Caco-2 (cell line): Measurements from ENCODE around the gene SCN2B. TPM values are rescaled to one million over a fixed set of nuclear protein-coding genes. Genes with fewer than 3 reads are reported as not detected.

Experiments used
- BruUV-seq: library from RNA; stranded (reverse); fragments of 400-500 nt; replicated peaks from 2 replicates; lab custom pipeline; 2021; lab: Mats Ljungman, UMichigan
- CTCF ChIA-PET: fragments of 300-600 bp; sonication (Branson Sonifier 250); formaldehyde crosslinking; loops from one replicate; lab custom pipeline; 2022; ENCODE audit warnings: antibody characterized with exemption; lab: Charles Lee
- POLR2A ChIA-PET: fragments of 300-600 bp; sonication (Branson Sonifier 250); formaldehyde crosslinking; loops from one replicate; lab custom pipeline; 2022; ENCODE audit warnings: antibody characterized with exemption; lab: Charles Lee
- DNase-seq, 2 experiments: peaks; one replicate each; pipeline versions ENCODE4 v3.0.0 to v3.0.0-alpha.2; 2020 to 2022
- H3K27me3 ChIP-seq: replicated peaks from 2 replicates; pipeline ENCODE4 v1.6.0; 2011; ENCODE audit warnings: low read length; ENCODE audit not compliant: control insufficient read depth, insufficient read depth
- H3K36me3 ChIP-seq: 2 replicates; pipeline ENCODE4 v1.5.1; 2011; ENCODE audit warnings: low read length; ENCODE audit not compliant: control insufficient read depth, insufficient read depth
- H3K4me1 ChIP-seq: fragments of 250-450 bp; sonication (Bioruptor Pico); 2 replicates; pipeline ENCODE4 v1.5.1; 2020; ENCODE audit warnings: mild to moderate bottlenecking
- H3K4me3 ChIP-seq: 2 replicates; pipeline ENCODE4 v1.5.1; 2011; ENCODE audit warnings: low read depth, mild to moderate bottlenecking, control low read depth, low read length
- H3K9me3 ChIP-seq: fragments of 250-450 bp; sonication (Bioruptor Pico); 2 replicates; pipeline ENCODE4 v1.5.1; 2020; ENCODE audit warnings: mild to moderate bottlenecking, moderate library complexity
- H3K27ac Mint-ChIP-seq: one replicate; pipeline ENCODE4 v1.8.0; 2022; ENCODE audit warnings: mixed read lengths; ENCODE audit not compliant: unreplicated experiment
- H3K27me3 Mint-ChIP-seq: one replicate; pipeline ENCODE4 v1.8.0; 2022; ENCODE audit warnings: mixed read lengths; ENCODE audit not compliant: insufficient read depth, unreplicated experiment
- H3K36me3 Mint-ChIP-seq: one replicate; pipeline ENCODE4 v1.8.0; 2022; ENCODE audit warnings: mild to moderate bottlenecking, mixed read lengths; ENCODE audit not compliant: insufficient read depth, unreplicated experiment
- H3K4me1 Mint-ChIP-seq: one replicate; pipeline ENCODE4 v1.8.0; 2022; ENCODE audit warnings: low read depth, mixed read lengths; ENCODE audit not compliant: unreplicated experiment
- H3K4me3 Mint-ChIP-seq: one replicate; pipeline ENCODE4 v1.8.0; 2022; ENCODE audit warnings: mild to moderate bottlenecking, moderate library complexity, mixed read lengths; ENCODE audit not compliant: unreplicated experiment
- H3K9me3 Mint-ChIP-seq: one replicate; pipeline ENCODE4 v1.8.0; 2022; ENCODE audit warnings: mixed read lengths; ENCODE audit not compliant: unreplicated experiment
- intact Hi-C: fragments of 100-400 bp; cut with micrococcal nuclease; formaldehyde crosslinking; loops from one replicate; pipeline ENCODE4 v1.10.0; 2022; ENCODE audit not compliant: unreplicated experiment
- total RNA-seq: library from RNA; stranded (reverse); gene quantifications from 2 replicates; pipeline ENCODE4 v1.2.3, GENCODE V29; 2022
- TF ChIP-seq, protein P1 (sequence below), 2 experiments: fragments of 200-600 bp in 1 of 2; IDR thresholded peaks; 1 replicate in 1 of 2; 2 replicates in 1 of 2; pipeline versions ENCODE4 v1.5.1 to v1.8.0; 2011 to 2022; ENCODE audit warnings: antibody characterized with exemption in 1 of 2, control low read depth in 1 of 2, inconsistent platforms in 1 of 2, low read depth in 1 of 2, low read length in 1 of 2, mild to moderate bottlenecking in 1 of 2, moderate library complexity in 1 of 2; ENCODE audit not compliant: insufficient read depth in 1 of 2, severe bottlenecking in 1 of 2, unreplicated experiment in 1 of 2

SCN2B gene
- total RNA-seq, 1 experiment from 2014 or later = not detected

- Mint-ChIP-seq H3K4me1 (peaks cover 54% of the 10 kb centered on the region), H3K27me3 (no peaks in the 10 kb centered on the region), H3K9me3 (no peaks in the 10 kb centered on the region), H3K36me3 (peaks cover 12% of the 10 kb centered on the region), H3K27ac (peak overlapping the region; percentile 67), H3K4me3 (peak overlapping the region; percentile 45)
- DNase-seq = no peak
- TSS peak; percentile 40 for BruUV-seq
- Histone ChIP-seq H3K36me3 (no peaks in the 10 kb centered on the region), H3K9me3 (no peaks in the 10 kb centered on the region), H3K27me3 (no peaks in the 10 kb centered on the region), H3K4me3 (peak overlapping the region; percentile 18; the same call in 1 of the 2 replicates), H3K4me1 (peaks cover 81% of the 10 kb centered on the region)
- CTCF ChIA-PET = interaction anchor here (1.4 to 4.1 kb wide), 2 partner anchors 16 to 81 kb away, joined by 3 to 24 read pairs; no protein-coding TSS in a partner anchor
- intact Hi-C loops = no loop called here
- POLR2A ChIA-PET = interaction anchor here (0.6 to 1.4 kb wide), 3 partner anchors 19 to 61 kb away, joined by 3 to 11 read pairs (median 3); no protein-coding TSS in a partner anchor
- TF ChIP-seq, protein P1, sequence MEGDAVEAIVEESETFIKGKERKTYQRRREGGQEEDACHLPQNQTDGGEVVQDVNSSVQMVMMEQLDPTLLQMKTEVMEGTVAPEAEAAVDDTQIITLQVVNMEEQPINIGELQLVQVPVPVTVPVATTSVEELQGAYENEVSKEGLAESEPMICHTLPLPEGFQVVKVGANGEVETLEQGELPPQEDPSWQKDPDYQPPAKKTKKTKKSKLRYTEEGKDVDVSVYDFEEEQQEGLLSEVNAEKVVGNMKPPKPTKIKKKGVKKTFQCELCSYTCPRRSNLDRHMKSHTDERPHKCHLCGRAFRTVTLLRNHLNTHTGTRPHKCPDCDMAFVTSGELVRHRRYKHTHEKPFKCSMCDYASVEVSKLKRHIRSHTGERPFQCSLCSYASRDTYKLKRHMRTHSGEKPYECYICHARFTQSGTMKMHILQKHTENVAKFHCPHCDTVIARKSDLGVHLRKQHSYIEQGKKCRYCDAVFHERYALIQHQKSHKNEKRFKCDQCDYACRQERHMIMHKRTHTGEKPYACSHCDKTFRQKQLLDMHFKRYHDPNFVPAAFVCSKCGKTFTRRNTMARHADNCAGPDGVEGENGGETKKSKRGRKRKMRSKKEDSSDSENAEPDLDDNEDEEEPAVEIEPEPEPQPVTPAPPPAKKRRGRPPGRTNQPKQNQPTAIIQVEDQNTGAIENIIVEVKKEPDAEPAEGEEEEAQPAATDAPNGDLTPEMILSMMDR (IDR thresholded peaks at IDR 0.05; ENCODE audit: insufficient read depth in 1 of 2, low read depth in 1 of 2, low read length in 1 of 2, severe bottlenecking in 1 of 2, unreplicated experiment in 1 of 2) = no peak
Measured at GRCh38 chr11:118214210-118214914, 37.9 kb upstream of the SCN2B start.

DNA sequence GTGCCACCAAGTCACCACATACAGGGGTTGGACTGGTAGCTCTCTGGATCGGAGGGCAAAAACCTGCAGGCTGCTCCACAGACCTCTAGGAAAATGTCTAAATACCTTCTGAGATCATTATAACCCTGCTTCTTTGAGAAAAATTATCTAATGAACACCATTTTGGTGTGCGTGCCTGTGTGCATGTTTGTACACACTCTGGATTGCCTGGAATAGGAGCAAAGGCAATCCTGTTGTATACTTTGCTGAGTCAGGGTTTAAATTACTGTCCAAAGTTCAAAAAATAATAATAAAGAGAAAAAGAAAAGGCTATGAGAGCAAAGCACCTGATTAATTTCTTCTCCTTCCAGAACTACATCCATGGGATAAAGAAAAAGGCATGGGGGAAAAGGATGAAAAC, 37.3 kb upstream of the SCN2B start:
- no peaks in the 10 kb centered on the region for H3K27me3 Mint-ChIP-seq
- no peaks in the 10 kb centered on the region for H3K9me3 Mint-ChIP-seq
- TF ChIP-seq, protein P1 (IDR thresholded peaks at IDR 0.05; ENCODE audit: insufficient read depth in 1 of 2, low read depth in 1 of 2, low read length in 1 of 2, severe bottlenecking in 1 of 2, unreplicated experiment in 1 of 2) = no peak
- H3K27ac Mint-ChIP-seq = peak overlapping the region; percentile 67
- BruUV-seq = no TSS peak
- H3K36me3 ChIP-seq = no peaks in the 10 kb centered on the region
- DNase-seq = peak in 1 of 2 experiments; percentile 51
- CTCF ChIA-PET = interaction anchor here (1.4 to 4.1 kb wide), 3 partner anchors 15 to 81 kb away, joined by 3 to 24 read pairs (median 8); no protein-coding TSS in a partner anchor
- H3K4me3 ChIP-seq = peak overlapping the region; percentile 18; the same call in 1 of the 2 replicates
- peaks cover 12% of the 10 kb centered on the region for H3K36me3 Mint-ChIP-seq
- intact Hi-C loops = no loop called here
- POLR2A ChIA-PET = interaction anchor here (0.7 to 1.4 kb wide), 2 partner anchors 11 to 19 kb away, joined by 3 read pairs; no protein-coding TSS in a partner anchor
- peak overlapping the region; percentile 45 for H3K4me3 Mint-ChIP-seq
- H3K27me3 ChIP-seq = no peaks in the 10 kb centered on the region
- peaks cover 86% of the 10 kb centered on the region for H3K4me1 ChIP-seq
- H3K4me1 Mint-ChIP-seq = peaks cover 54% of the 10 kb centered on the region
- no peaks in the 10 kb centered on the region for H3K9me3 ChIP-seq

- Histone ChIP-seq H3K27me3 (no peaks in the 10 kb centered on the region), H3K4me1 (peaks cover 86% of the 10 kb centered on the region), H3K9me3 (no peaks in the 10 kb centered on the region), H3K36me3 (no peaks in the 10 kb centered on the region), H3K4me3 (no peak overlapping the region)
- BruUV-seq = TSS peak; percentile 28
- H3K27ac Mint-ChIP-seq = peak overlapping the region; percentile 67
- no peak for DNase-seq
- ChIA-PET POLR2A (interaction anchor here (0.7 to 2.0 kb wide), 2 partner anchors 11 to 39 kb away, joined by 3 to 16 read pairs; partner anchors contain the start of gene MPZL3), CTCF (interaction anchor here (0.6 to 4.1 kb wide), 4 partner anchors 14 to 70 kb away, joined by 7 to 24 read pairs (median 8); no protein-coding TSS in a partner anchor)
- intact Hi-C loops = no loop called here
- H3K36me3 Mint-ChIP-seq = peaks cover 12% of the 10 kb centered on the region
- TF ChIP-seq, protein P1 (IDR thresholded peaks at IDR 0.05; ENCODE audit: insufficient read depth in 1 of 2, low read depth in 1 of 2, low read length in 1 of 2, severe bottlenecking in 1 of 2, unreplicated experiment in 1 of 2) = no peak
- H3K4me1 Mint-ChIP-seq = peaks cover 54% of the 10 kb centered on the region
- peak overlapping the region; percentile 64 for H3K4me3 Mint-ChIP-seq
- no peaks in the 10 kb centered on the region for H3K9me3 Mint-ChIP-seq
- H3K27me3 Mint-ChIP-seq = no peaks in the 10 kb centered on the region
Measured at GRCh38 chr11:118213201-118213600, 36.8 kb upstream of the SCN2B start.
